WTC11 (cell line): ENCODE results near the gene BEST4.

Source experiments
- ATF2 ChIP-seq: sonication (generic); formaldehyde crosslinking; IDR thresholded peaks from 2 replicates; pipeline ENCODE4 v1.8.1; 2022; ENCODE audit warnings: low read depth, missing genetic modification reagents, borderline replicate concordance
- CTCF ChIP-seq: fragments of 200-600 bp; IDR thresholded peaks from 2 replicates; pipeline ENCODE4 v1.8.0; 2022; ENCODE audit warnings: antibody characterized with exemption
- FOXJ3 ChIP-seq: sonication (generic); formaldehyde crosslinking; IDR thresholded peaks from 2 replicates; pipeline ENCODE4 v1.9.0; 2021; ENCODE audit warnings: missing genetic modification reagents, mild to moderate bottlenecking, borderline replicate concordance
- FOXP1 ChIP-seq: sonication (generic); formaldehyde crosslinking; IDR thresholded peaks from 2 replicates; pipeline ENCODE4 v1.8.0; 2022; ENCODE audit warnings: missing genetic modification reagents, mild to moderate bottlenecking, moderate library complexity, borderline replicate concordance
- JUN ChIP-seq: sonication (generic); formaldehyde crosslinking; IDR thresholded peaks from 2 replicates; pipeline ENCODE4 v1.8.0; 2023; ENCODE audit warnings: mild to moderate bottlenecking, missing genetic modification reagents
- MAX ChIP-seq: sonication (generic); formaldehyde crosslinking; IDR thresholded peaks from 2 replicates; pipeline ENCODE4 v1.8.0; 2022; ENCODE audit warnings: mild to moderate bottlenecking, missing genetic modification reagents
- NFYB ChIP-seq: sonication (generic); formaldehyde crosslinking; conservative IDR thresholded peaks from 2 replicates; pipeline ENCODE4 v1.8.0; 2022; ENCODE audit warnings: low read depth, missing genetic modification reagents

DNA sequence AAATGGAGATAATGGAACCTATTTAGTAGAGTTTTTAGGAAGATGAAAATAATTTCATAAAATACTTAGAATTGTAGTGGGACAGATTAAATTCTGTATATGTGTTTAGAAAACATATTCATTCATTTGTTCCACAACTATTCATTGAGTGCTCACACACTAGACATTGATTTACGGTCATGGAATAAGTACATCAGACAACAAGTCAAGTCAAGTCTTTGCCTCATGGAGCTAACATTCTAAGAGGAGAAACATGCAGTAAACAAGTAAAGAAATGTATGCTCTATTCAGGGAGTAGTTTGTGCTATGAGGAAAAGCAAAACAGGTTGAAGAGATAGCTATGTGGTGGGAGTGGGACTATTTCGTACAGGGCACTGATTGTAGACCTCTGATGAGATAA is 29.3 kb upstream of the BEST4 start:
- TF ChIP-seq CTCF (no peak), JUN (no peak), ATF2 (CRISPR knock-in tag) (no peak), MAX (CRISPR knock-in tag) (no peak), FOXP1 (CRISPR knock-in tag) (no peak), NFYB (CRISPR knock-in tag) (no peak), FOXJ3 (no peak)
